GM23248 (cell line): Measurements from ENCODE around the gene NFKBIA. TPM values are rescaled to one million over a fixed set of nuclear protein-coding genes. Genes with fewer than 3 reads are reported as not detected.

Experiments used
- DNase-seq: peaks from one replicate; pipeline ENCODE4 v3.0.0-alpha.2; 2015
- H2AFZ ChIP-seq: fragments of 200-600 bp; sonication (generic); 2 replicates; pipeline ENCODE4 v1.6.1; 2016; ENCODE audit warnings: antibody characterized with exemption
- H3F3A ChIP-seq: fragments of 200-600 bp; sonication (generic); 2 replicates; pipeline ENCODE4 v1.6.1; 2016; ENCODE audit warnings: mild to moderate bottlenecking, antibody characterized with exemption, mixed run types; ENCODE audit not compliant: insufficient read depth
- H3K27ac ChIP-seq: fragments of 200-600 bp; sonication (generic); 2 replicates; pipeline ENCODE4 v1.5.1; 2016; ENCODE audit warnings: mild to moderate bottlenecking
- H3K27me3 ChIP-seq: fragments of 200-600 bp; sonication (generic); replicated peaks from 2 replicates; pipeline ENCODE4 v1.6.1; 2016; ENCODE audit warnings: mild to moderate bottlenecking; ENCODE audit not compliant: insufficient read depth
- H3K36me3 ChIP-seq: fragments of 200-600 bp; sonication (generic); 2 replicates; pipeline ENCODE4 v1.6.1; 2016; ENCODE audit warnings: low read depth, mild to moderate bottlenecking
- H3K4me1 ChIP-seq: fragments of 200-600 bp; sonication (generic); 2 replicates; pipeline ENCODE4 v1.6.1; 2016; ENCODE audit warnings: mild to moderate bottlenecking; ENCODE audit not compliant: insufficient read depth
- H3K4me2 ChIP-seq: fragments of 200-600 bp; sonication (generic); one replicate; pipeline ENCODE4 v1.6.1; 2016; ENCODE audit warnings: mild to moderate bottlenecking; ENCODE audit not compliant: unreplicated experiment
- H3K4me3 ChIP-seq: fragments of 200-600 bp; sonication (generic); 2 replicates; pipeline ENCODE4 v1.5.1; 2016; ENCODE audit warnings: mild to moderate bottlenecking
- H3K79me2 ChIP-seq: fragments of 200-600 bp; sonication (generic); 2 replicates; pipeline ENCODE4 v1.6.1; 2016; ENCODE audit warnings: mild to moderate bottlenecking; ENCODE audit not compliant: insufficient read depth
- H3K9ac ChIP-seq: fragments of 200-600 bp; sonication (generic); 2 replicates; pipeline ENCODE4 v1.6.1; 2016; ENCODE audit warnings: mild to moderate bottlenecking
- H3K9me2 ChIP-seq: fragments of 200-600 bp; sonication (generic); 2 replicates; pipeline ENCODE4 v1.6.1; 2016; ENCODE audit warnings: mixed run types, mild to moderate bottlenecking, moderate library complexity; ENCODE audit not compliant: insufficient read depth
- H3K9me3 ChIP-seq: fragments of 200-600 bp; sonication (generic); one replicate; pipeline ENCODE4 v1.6.1; 2017; ENCODE audit warnings: low read depth
- H4K20me1 ChIP-seq: fragments of 200-600 bp; sonication (generic); 2 replicates; pipeline ENCODE4 v1.6.0; 2016; ENCODE audit not compliant: insufficient read depth
- EZH2 ChIP-seq: fragments of 200-600 bp; sonication (generic); IDR thresholded peaks from 2 replicates; pipeline ENCODE4 v1.6.1; 2018; ENCODE audit warnings: antibody characterized with exemption, mild to moderate bottlenecking; ENCODE audit not compliant: insufficient read depth, poor library complexity, severe bottlenecking
- EZH2phosphoT487 ChIP-seq: fragments of 200-600 bp; sonication (generic); IDR thresholded peaks from 2 replicates; pipeline ENCODE4 v1.6.1; 2018; ENCODE audit warnings: antibody characterized with exemption, moderate library complexity, mild to moderate bottlenecking, low read depth; ENCODE audit not compliant: insufficient read depth
- WGBS, 2 experiments: methylation state at CpG; one replicate each; pipeline ENCODE4 v1.1.6; 2015 to 2017; ENCODE audit warnings: low lambda C conversion rate in 2 of 2, low coverage in 1 of 2; ENCODE audit errors: missing lambda C conversion rate in 2 of 2; 5-methylcytosine and 5-hydroxymethylcytosine counted together
- in situ Hi-C: fragments of 300-500 bp; cut with MboI; formaldehyde crosslinking; loops from 2 replicates; pipeline ENCODE4 v1.15.0; 2020
- polyA plus RNA-seq: library from polyadenylated mRNA; unstranded; fragments of >200 nt; fragmentation: Nextera tagmentation; extraction: Ambion mirVana; gene quantifications from 2 replicates; pipeline ENCODE4 v1.2.1, GENCODE V29; 2016
- total RNA-seq: library from RNA; depleted of rRNA; stranded (reverse); fragments of >200 nt; shearing (Covaris generic); gene quantifications from 2 replicates; pipeline ENCODE4 v1.2.3, GENCODE V29; 2014; rRNA removed

The NFKBIA gene
- total and polyA plus RNA-seq, 2 experiments from 2014 or later, result 40.2 to 60.4 TPM

GRCh38 chr14:35353409-35354172, 51.0 kb downstream of the NFKBIA start:
- Histone ChIP-seq H3K79me2 (no peaks in the 10 kb centered on the region), H4K20me1 (no peaks in the 10 kb centered on the region), H3K4me2 (no peak overlapping the region), H3K4me3 (no peak overlapping the region), H3K27me3 (no peaks in the 10 kb centered on the region), H3K36me3 (no peaks in the 10 kb centered on the region), H2AFZ (no peak overlapping the region), H3K9me3 (no peaks in the 10 kb centered on the region), H3K9me2 (no peaks in the 10 kb centered on the region), H3F3A (peaks cover 4% of the 10 kb centered on the region), H3K27ac (no peak overlapping the region), H3K9ac (no peak overlapping the region), H3K4me1 (peaks cover 9% of the 10 kb centered on the region; the same call in 1 of the 2 replicates)
- TF ChIP-seq EZH2 (no peak), EZH2phosphoT487 (no peak)
- DNase-seq, result no peak
- in situ Hi-C loops, result no loop called here
- WGBS, 2 experiments, result 71 to 74% methylated on average over 10 of the region's 10 CpGs

- no peak overlapping the region for H3K9ac ChIP-seq
- WGBS, 2 experiments, result 82 to 88% methylated on average over 14 to 15 of the region's 15 CpGs
- H4K20me1 ChIP-seq, result no peaks in the 10 kb centered on the region
Measured at GRCh38 chr14:35352274-35353233, 52.0 kb downstream of the NFKBIA start.

GRCh38 chr14:35351897-35352273, 52.7 kb downstream of the NFKBIA start:
- H3K4me3 ChIP-seq, result no peak overlapping the region
- no peak overlapping the region for H2AFZ ChIP-seq
- peaks cover 9% of the 10 kb centered on the region; the same call in 1 of the 2 replicates for H3K4me1 ChIP-seq
- H4K20me1 ChIP-seq, result no peaks in the 10 kb centered on the region
- no peak overlapping the region for H3K9ac ChIP-seq
- H3K9me2 ChIP-seq, result no peaks in the 10 kb centered on the region
- no peaks in the 10 kb centered on the region for H3K36me3 ChIP-seq
- H3K4me2 ChIP-seq, result no peak overlapping the region
- no peak overlapping the region for H3K27ac ChIP-seq
- H3K79me2 ChIP-seq, result no peaks in the 10 kb centered on the region
- TF ChIP-seq EZH2phosphoT487, result no peak
- TF ChIP-seq EZH2, result no peak
- no peaks in the 10 kb centered on the region for H3K27me3 ChIP-seq
- no peak for DNase-seq
- in situ Hi-C loops, result no loop called here
- H3F3A ChIP-seq, result peaks cover 4% of the 10 kb centered on the region
- WGBS, 2 experiments, result 82 to 86% methylated on average over 4 of the region's 4 CpGs
- no peaks in the 10 kb centered on the region for H3K9me3 ChIP-seq

More at GRCh38 chr14:35352274-35353233, 52.0 kb downstream of the NFKBIA start:
- DNase-seq, result no peak
- no peak overlapping the region for H3K4me3 ChIP-seq
- no peak for TF ChIP-seq EZH2
- TF ChIP-seq EZH2phosphoT487, result no peak
- no peaks in the 10 kb centered on the region for H3K79me2 ChIP-seq
- no peaks in the 10 kb centered on the region for H3K27me3 ChIP-seq
- no peaks in the 10 kb centered on the region for H3K9me2 ChIP-seq
- no peak overlapping the region for H3K27ac ChIP-seq
- no peaks in the 10 kb centered on the region for H3K9me3 ChIP-seq
- H3K4me1 ChIP-seq, result peaks cover 9% of the 10 kb centered on the region; the same call in 1 of the 2 replicates
- peaks cover 4% of the 10 kb centered on the region for H3F3A ChIP-seq
- no peaks in the 10 kb centered on the region for H3K36me3 ChIP-seq
- no peak overlapping the region for H2AFZ ChIP-seq
- no peak overlapping the region for H3K4me2 ChIP-seq
- in situ Hi-C loops, result no loop called here

Other genes starting within 250 kb of the NFKBIA start
- 171 and 198 TPM in 2 replicates for gene PSMA6, start 112.4 kb downstream of the NFKBIA start, total RNA-seq
- 225 and 227 TPM in 2 replicates for gene PSMA6, start 112.4 kb downstream of the NFKBIA start, polyA plus RNA-seq
- not detected in 2 replicates for gene INSM2, start 129.4 kb upstream of the NFKBIA start, total RNA-seq
- not detected in 2 replicates for gene INSM2, start 129.4 kb upstream of the NFKBIA start, polyA plus RNA-seq